Measurements from ENCODE around the gene KIAA1755. TPM values are rescaled to one million over a fixed set of nuclear protein-coding genes. Genes with fewer than 3 reads are reported as not detected.

Gene KIAA1755
- total RNA-seq, 1 donor from 2014 or later: 0.22 TPM

- H3K4me2 ChIP-seq: peak overlapping the region; percentile 84
- H3K9ac ChIP-seq: no peak overlapping the region
- TF ChIP-seq EZH2phosphoT487 (IDR thresholded peaks at IDR 0.05): no peak
- TF ChIP-seq, protein P1, sequence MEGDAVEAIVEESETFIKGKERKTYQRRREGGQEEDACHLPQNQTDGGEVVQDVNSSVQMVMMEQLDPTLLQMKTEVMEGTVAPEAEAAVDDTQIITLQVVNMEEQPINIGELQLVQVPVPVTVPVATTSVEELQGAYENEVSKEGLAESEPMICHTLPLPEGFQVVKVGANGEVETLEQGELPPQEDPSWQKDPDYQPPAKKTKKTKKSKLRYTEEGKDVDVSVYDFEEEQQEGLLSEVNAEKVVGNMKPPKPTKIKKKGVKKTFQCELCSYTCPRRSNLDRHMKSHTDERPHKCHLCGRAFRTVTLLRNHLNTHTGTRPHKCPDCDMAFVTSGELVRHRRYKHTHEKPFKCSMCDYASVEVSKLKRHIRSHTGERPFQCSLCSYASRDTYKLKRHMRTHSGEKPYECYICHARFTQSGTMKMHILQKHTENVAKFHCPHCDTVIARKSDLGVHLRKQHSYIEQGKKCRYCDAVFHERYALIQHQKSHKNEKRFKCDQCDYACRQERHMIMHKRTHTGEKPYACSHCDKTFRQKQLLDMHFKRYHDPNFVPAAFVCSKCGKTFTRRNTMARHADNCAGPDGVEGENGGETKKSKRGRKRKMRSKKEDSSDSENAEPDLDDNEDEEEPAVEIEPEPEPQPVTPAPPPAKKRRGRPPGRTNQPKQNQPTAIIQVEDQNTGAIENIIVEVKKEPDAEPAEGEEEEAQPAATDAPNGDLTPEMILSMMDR (IDR thresholded peaks at IDR 0.05): no peak
- no peak for TF ChIP-seq EZH2 (IDR thresholded peaks at IDR 0.05)
- H3K9me3 ChIP-seq (ENCODE audit: low read depth): no peaks in the 10 kb centered on the region
- Mint-ChIP-seq H3K4me1 (peaks cover 23% of the 10 kb centered on the region), H3K4me3 (peak overlapping the region; percentile 81), H3K27ac (peak overlapping the region; percentile 28), H3K9me3 (peaks cover 10% of the 10 kb centered on the region), H3K27me3 (ENCODE audit: insufficient read depth, low read depth) (peaks cover 9% of the 10 kb centered on the region), H3K36me3 (peaks cover 3% of the 10 kb centered on the region)
- DNase-seq (ENCODE audit: low spot score): no peak
- H3K4me3 ChIP-seq: peak overlapping the region; percentile 51
- H3K4me1 ChIP-seq: peaks cover 5% of the 10 kb centered on the region
- no peaks in the 10 kb centered on the region for H4K20me1 ChIP-seq (ENCODE audit: low read depth)
- no peaks in the 10 kb centered on the region for H3K36me3 ChIP-seq
- no peaks in the 10 kb centered on the region for H3K79me2 ChIP-seq (ENCODE audit: low read depth)
- no peak overlapping the region for H2AFZ ChIP-seq (replicated peaks)
- H3K27me3 ChIP-seq: peaks cover 46% of the 10 kb centered on the region
- H3F3A ChIP-seq (ENCODE audit: low read depth): peaks cover 7% of the 10 kb centered on the region
- no peak overlapping the region for H3K27ac ChIP-seq
These were observed 487 bp upstream of the KIAA1755 start for GRCh38 chr20:38261054-38261390.

DNA sequence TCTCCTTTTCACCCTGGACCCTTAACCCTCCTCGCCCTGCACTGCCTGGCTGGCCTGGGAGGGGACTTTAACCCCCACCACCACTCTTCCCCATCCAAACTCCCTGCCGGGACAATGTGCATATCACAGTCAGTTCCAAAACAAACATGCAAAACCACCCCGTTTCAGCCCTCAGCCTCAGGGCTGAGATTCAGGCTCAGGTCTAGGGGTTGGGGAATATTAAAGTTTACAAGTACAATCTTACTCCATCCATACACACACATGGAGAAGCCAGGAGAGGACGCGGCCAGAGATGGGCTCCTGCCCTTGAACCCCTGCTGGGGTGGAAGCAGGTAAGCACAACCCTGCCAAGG lies 534 bp downstream of the KIAA1755 start:
- peak overlapping the region; percentile 51 for H3K4me3 ChIP-seq
- peaks cover 7% of the 10 kb centered on the region for H3F3A ChIP-seq (ENCODE audit: low read depth)
- no peaks in the 10 kb centered on the region for H4K20me1 ChIP-seq (ENCODE audit: low read depth)
- peaks cover 26% of the 10 kb centered on the region for H3K4me1 Mint-ChIP-seq
- TF ChIP-seq EZH2phosphoT487 (IDR thresholded peaks at IDR 0.05) (no peak), EZH2 (IDR thresholded peaks at IDR 0.05) (no peak)
- DNase-seq (ENCODE audit: low spot score): no peak
- H3K27me3 ChIP-seq: peaks cover 42% of the 10 kb centered on the region
- H3K27ac ChIP-seq: no peak overlapping the region
- H3K36me3 ChIP-seq: no peaks in the 10 kb centered on the region
- H3K9me3 Mint-ChIP-seq: peaks cover 4% of the 10 kb centered on the region
- peak overlapping the region; percentile 86 for H2AFZ ChIP-seq (replicated peaks)
- H3K4me3 Mint-ChIP-seq: peak overlapping the region; percentile 74
- peaks cover 3% of the 10 kb centered on the region for H3K36me3 Mint-ChIP-seq
- no peak overlapping the region for H3K9ac ChIP-seq
- H3K79me2 ChIP-seq (ENCODE audit: low read depth): no peaks in the 10 kb centered on the region
- H3K4me1 ChIP-seq: peaks cover 5% of the 10 kb centered on the region
- peaks cover 9% of the 10 kb centered on the region for H3K27me3 Mint-ChIP-seq (ENCODE audit: insufficient read depth, low read depth)
- H3K27ac Mint-ChIP-seq: peak overlapping the region; percentile 48
- no peaks in the 10 kb centered on the region for H3K9me3 ChIP-seq (ENCODE audit: low read depth)
- H3K4me2 ChIP-seq: peak overlapping the region; percentile 84

DNA sequence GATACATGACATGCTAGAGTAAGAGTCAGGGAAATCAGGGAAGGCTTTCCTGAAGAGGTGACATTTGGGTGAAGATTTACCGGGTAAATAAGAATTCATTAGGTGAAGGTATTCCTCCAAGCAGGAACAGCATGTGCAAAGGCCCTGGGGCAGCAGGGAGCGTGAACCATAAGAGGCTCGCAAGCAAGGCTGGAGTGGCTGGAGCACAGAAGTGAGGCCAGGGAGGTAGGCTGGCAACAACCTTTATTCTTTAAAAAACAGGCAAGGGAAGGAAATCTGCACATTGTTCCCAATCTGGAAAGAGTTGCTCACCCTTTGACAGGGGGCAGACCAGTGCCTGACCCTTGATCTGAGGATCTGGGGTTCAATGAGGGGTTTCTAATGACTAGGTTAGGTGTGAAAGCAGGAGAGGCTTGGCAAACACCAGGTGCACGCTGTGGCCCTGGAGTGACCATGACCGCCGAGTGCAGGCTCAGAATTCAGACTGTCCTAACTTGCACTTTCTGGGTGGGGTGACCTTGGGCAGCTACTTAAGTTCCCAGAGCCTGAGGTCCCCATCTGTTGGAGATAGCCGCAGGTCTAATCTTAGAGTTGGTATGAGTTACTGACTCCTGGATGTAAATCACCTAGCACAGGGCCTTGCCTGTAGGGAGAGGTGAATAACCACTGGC lies 1.9 kb downstream of the KIAA1755 start:
- peaks cover 42% of the 10 kb centered on the region for H3K27me3 ChIP-seq
- peaks cover 9% of the 10 kb centered on the region for H3K27me3 Mint-ChIP-seq (ENCODE audit: insufficient read depth, low read depth)
- H3K27ac ChIP-seq: no peak overlapping the region
- no peak overlapping the region for H3K4me2 ChIP-seq
- H3K9me3 ChIP-seq (ENCODE audit: low read depth): no peaks in the 10 kb centered on the region
- no peak for DNase-seq (ENCODE audit: low spot score)
- H3K4me3 Mint-ChIP-seq: peak overlapping the region; percentile 17
- TF ChIP-seq EZH2phosphoT487 (IDR thresholded peaks at IDR 0.05): no peak
- TF ChIP-seq, protein P1 (IDR thresholded peaks at IDR 0.05): no peak
- no peak for TF ChIP-seq EZH2 (IDR thresholded peaks at IDR 0.05)
- peaks cover 27% of the 10 kb centered on the region for H3K4me1 Mint-ChIP-seq
- peak overlapping the region; percentile 64 for H3K27ac Mint-ChIP-seq
- no peaks in the 10 kb centered on the region for H4K20me1 ChIP-seq (ENCODE audit: low read depth)
- no peak overlapping the region for H2AFZ ChIP-seq (replicated peaks)
- peaks cover 5% of the 10 kb centered on the region for H3K4me1 ChIP-seq
- H3K4me3 ChIP-seq: no peak overlapping the region
- no peaks in the 10 kb centered on the region for H3K79me2 ChIP-seq (ENCODE audit: low read depth)
- H3F3A ChIP-seq (ENCODE audit: low read depth): peaks cover 7% of the 10 kb centered on the region
- H3K9me3 Mint-ChIP-seq: no peaks in the 10 kb centered on the region
- H3K36me3 ChIP-seq: no peaks in the 10 kb centered on the region
- no peak overlapping the region for H3K9ac ChIP-seq
- no peaks in the 10 kb centered on the region for H3K36me3 Mint-ChIP-seq

- Mint-ChIP-seq H3K9me3 (no peaks in the 10 kb centered on the region), H3K27ac (no peak overlapping the region), H3K4me3 (no peak overlapping the region), H3K36me3 (no peaks in the 10 kb centered on the region), H3K27me3 (ENCODE audit: insufficient read depth, low read depth) (peaks cover 9% of the 10 kb centered on the region), H3K4me1 (peaks cover 33% of the 10 kb centered on the region)
- H3K4me3 ChIP-seq: no peak overlapping the region
- H2AFZ ChIP-seq (replicated peaks): no peak overlapping the region
- H3K4me2 ChIP-seq: no peak overlapping the region
- H3K4me1 ChIP-seq: peaks cover 18% of the 10 kb centered on the region
- H3K27me3 ChIP-seq: peaks cover 34% of the 10 kb centered on the region
- H3K27ac ChIP-seq: no peak overlapping the region
- H3K36me3 ChIP-seq: no peaks in the 10 kb centered on the region
- peaks cover 7% of the 10 kb centered on the region for H3F3A ChIP-seq (ENCODE audit: low read depth)
- no peak for DNase-seq (ENCODE audit: low spot score)
- no peak overlapping the region for H3K9ac ChIP-seq
- no peaks in the 10 kb centered on the region for H4K20me1 ChIP-seq (ENCODE audit: low read depth)
- H3K9me3 ChIP-seq (ENCODE audit: low read depth): no peaks in the 10 kb centered on the region
- TF ChIP-seq EZH2 (IDR thresholded peaks at IDR 0.05) (no peak), EZH2phosphoT487 (IDR thresholded peaks at IDR 0.05) (no peak)
- TF ChIP-seq, protein P1 (IDR thresholded peaks at IDR 0.05): no peak
- H3K79me2 ChIP-seq (ENCODE audit: low read depth): no peaks in the 10 kb centered on the region
These were observed 3.6 kb downstream of the KIAA1755 start for GRCh38 chr20:38256966-38257365.

Measured in neural progenitor cell (in vitro differentiated cells).